H9 (cell line): ENCODE results near the gene SPATS2. TPM values are rescaled to one million over a fixed set of nuclear protein-coding genes. Genes with fewer than 3 reads are reported as not detected.

ENCODE experiments used
- DNase-seq: peaks from one replicate; pipeline ENCODE4 v3.0.0-alpha.2; 2017
- H2AFZ ChIP-seq: one replicate; pipeline ENCODE4 v1.6.1; 2013; ENCODE audit warnings: mild to moderate bottlenecking, low read length, control low read depth, moderate library complexity
- H2AK5ac ChIP-seq: 2 replicates; pipeline ENCODE4 v1.6.1; 2013; ENCODE audit warnings: low read length, control low read depth, mixed read lengths; ENCODE audit not compliant: insufficient read length
- H2BK120ac ChIP-seq: one replicate; pipeline ENCODE4 v1.6.1; 2013; ENCODE audit warnings: low read depth, mild to moderate bottlenecking, low read length, control low read depth, inconsistent platforms; ENCODE audit not compliant: poor library complexity, severe bottlenecking
- H2BK12ac ChIP-seq: 2 replicates; pipeline ENCODE4 v1.6.1; 2013; ENCODE audit warnings: low read length, control low read depth, mixed read lengths, low read depth; ENCODE audit not compliant: insufficient read length
- H2BK15ac ChIP-seq: 2 replicates; pipeline ENCODE4 v1.6.1; 2013; ENCODE audit warnings: low read depth, low read length, control low read depth
- H2BK20ac ChIP-seq: one replicate; pipeline ENCODE4 v1.6.1; 2013; ENCODE audit warnings: low read depth, mild to moderate bottlenecking, low read length, control low read depth, inconsistent platforms; ENCODE audit not compliant: poor library complexity, severe bottlenecking
- H2BK5ac ChIP-seq: 2 replicates; pipeline ENCODE4 v1.6.1; 2013; ENCODE audit warnings: low read length, control low read depth, mixed read lengths; ENCODE audit not compliant: insufficient read length
- H3K14ac ChIP-seq: 2 replicates; pipeline ENCODE4 v1.6.1; 2013; ENCODE audit warnings: low read length, control low read depth; ENCODE audit not compliant: insufficient read depth
- H3K18ac ChIP-seq: 2 replicates; pipeline ENCODE4 v1.6.1; 2013; ENCODE audit warnings: low read depth, mild to moderate bottlenecking, mixed read lengths, low read length, control low read depth; ENCODE audit not compliant: insufficient read length
- H3K23ac ChIP-seq: 2 replicates; pipeline ENCODE4 v1.6.1; 2013; ENCODE audit warnings: low read length, control low read depth, mixed read lengths, low read depth; ENCODE audit not compliant: insufficient read length
- H3K23me2 ChIP-seq: 2 replicates; pipeline ENCODE4 v1.6.1; 2013; ENCODE audit warnings: low read depth, mild to moderate bottlenecking, mixed read lengths, low read length, control low read depth; ENCODE audit not compliant: insufficient read length, poor library complexity, severe bottlenecking
- H3K27ac ChIP-seq: 2 replicates; pipeline ENCODE4 v1.5.1; 2013; ENCODE audit warnings: low read length, control low read depth, mixed read lengths, low read depth; ENCODE audit not compliant: insufficient read length
- H3K27me3 ChIP-seq: 2 replicates; pipeline ENCODE4 v1.6.1; 2013; ENCODE audit warnings: low read length, control low read depth, inconsistent platforms; ENCODE audit not compliant: insufficient read depth
- H3K4ac ChIP-seq: 2 replicates; pipeline ENCODE4 v1.6.1; 2013; ENCODE audit warnings: low read depth, mild to moderate bottlenecking, control low read depth, inconsistent platforms, low read length, moderate library complexity
- H3K4me1 ChIP-seq: 2 replicates; pipeline ENCODE4 v1.6.1; 2013; ENCODE audit warnings: low read length, control low read depth, inconsistent platforms; ENCODE audit not compliant: insufficient read depth
- H3K4me2 ChIP-seq: 2 replicates; pipeline ENCODE4 v1.6.1; 2013; ENCODE audit warnings: low read length, control low read depth, mixed read lengths; ENCODE audit not compliant: insufficient read length, insufficient read depth
- H3K56ac ChIP-seq: 2 replicates; pipeline ENCODE4 v1.6.1; 2013; ENCODE audit warnings: low read depth, mild to moderate bottlenecking, mixed read lengths, low read length, control low read depth; ENCODE audit not compliant: insufficient read length
- H3K79me1 ChIP-seq: 2 replicates; pipeline ENCODE4 v1.6.1; 2013; ENCODE audit warnings: low read depth, mild to moderate bottlenecking, moderate library complexity, low read length, control low read depth, inconsistent platforms; ENCODE audit not compliant: insufficient read depth, poor library complexity, severe bottlenecking
- H3K79me2 ChIP-seq: 2 replicates; pipeline ENCODE4 v1.6.1; 2013; ENCODE audit warnings: low read length, control low read depth, inconsistent platforms; ENCODE audit not compliant: insufficient read depth
- H3K9ac ChIP-seq: 2 replicates; pipeline ENCODE4 v1.6.1; 2013; ENCODE audit warnings: low read length, control low read depth, mixed read lengths; ENCODE audit not compliant: insufficient read length; ENCODE audit errors: extremely low read depth
- H3K9me3 ChIP-seq: one replicate; pipeline ENCODE4 v1.6.1; 2013; ENCODE audit warnings: low read depth, low read length, inconsistent platforms; ENCODE audit not compliant: control insufficient read depth
- H3T11ph ChIP-seq: one replicate; pipeline ENCODE4 v1.6.1; 2013; ENCODE audit warnings: mild to moderate bottlenecking, low read length, control low read depth, inconsistent platforms
- H4K20me1 ChIP-seq: one replicate; pipeline ENCODE4 v1.6.1; 2013; ENCODE audit not compliant: control insufficient read depth, insufficient read length, insufficient read depth
- H4K5ac ChIP-seq: 2 replicates; pipeline ENCODE4 v1.6.1; 2013; ENCODE audit warnings: low read depth, mild to moderate bottlenecking, mixed read lengths, low read length, control low read depth; ENCODE audit not compliant: insufficient read length
- H4K8ac ChIP-seq: replicated peaks from 2 replicates; pipeline ENCODE4 v1.6.1; 2013; ENCODE audit warnings: low read length, control low read depth, mixed read lengths, low read depth; ENCODE audit not compliant: insufficient read length
- H4K91ac ChIP-seq: 2 replicates; pipeline ENCODE4 v1.6.1; 2013; ENCODE audit warnings: low read depth, mild to moderate bottlenecking, moderate library complexity, mixed read lengths, low read length, control low read depth; ENCODE audit not compliant: insufficient read length
- H3K27ac Mint-ChIP-seq, 3 experiments: 2 replicates in 2 of 3; 3 replicates in 1 of 3; pipeline ENCODE4 v1.8.0; 2020 to 2021; ENCODE audit warnings: mixed read lengths in 3 of 3, mild to moderate bottlenecking in 1 of 3, moderate library complexity in 1 of 3
- H3K27me3 Mint-ChIP-seq: 2 replicates; pipeline ENCODE4 v1.8.0; 2021; ENCODE audit warnings: low read depth, mild to moderate bottlenecking, moderate library complexity, mixed read lengths
- H3K36me3 Mint-ChIP-seq, 3 experiments: 2 replicates in 2 of 3; 3 replicates in 1 of 3; pipeline ENCODE4 v1.8.0; 2020 to 2021; ENCODE audit warnings: low read depth in 3 of 3, mixed read lengths in 3 of 3; ENCODE audit not compliant: insufficient read depth in 1 of 3
- H3K4me1 Mint-ChIP-seq, 2 experiments: 2 replicates each; pipeline ENCODE4 v1.8.0; 2020; ENCODE audit warnings: mixed read lengths in 2 of 2
- H3K4me3 Mint-ChIP-seq, 2 experiments: 2 replicates in 1 of 2; 3 replicates in 1 of 2; pipeline ENCODE4 v1.8.0; 2020 to 2021; ENCODE audit warnings: mild to moderate bottlenecking in 2 of 2, mixed read lengths in 2 of 2, moderate library complexity in 1 of 2
- H3K9me3 Mint-ChIP-seq, 2 experiments: 2 replicates in 1 of 2; 3 replicates in 1 of 2; pipeline ENCODE4 v1.8.0; 2020; ENCODE audit warnings: mild to moderate bottlenecking in 2 of 2, mixed read lengths in 2 of 2, moderate library complexity in 1 of 2
- WGBS: extraction: QIAGEN DNeasy Blood & Tissue Kit; methylation state at CpG from one replicate; pipeline ENCODE4 v1.1.7; 2013; ENCODE audit warnings: missing lambda C conversion rate, low lambda C conversion rate, mixed read lengths; ENCODE audit not compliant: insufficient read length; ENCODE audit errors: extremely low coverage; 5-methylcytosine and 5-hydroxymethylcytosine counted together
- total RNA-seq: library from RNA; stranded (reverse); gene quantifications from 2 replicates; pipeline ENCODE4 v1.2.1, GENCODE V29; 2021
- TF ChIP-seq, protein P1 (sequence below): fragments of 200-600 bp; sonication (generic); conservative IDR thresholded peaks from 3 replicates; pipeline ENCODE4 v1.8.0; 2021; ENCODE audit warnings: antibody characterized with exemption, mild to moderate bottlenecking

SPATS2 gene
- total RNA-seq, 1 experiment from 2014 or later, result 17.1 TPM

DNA sequence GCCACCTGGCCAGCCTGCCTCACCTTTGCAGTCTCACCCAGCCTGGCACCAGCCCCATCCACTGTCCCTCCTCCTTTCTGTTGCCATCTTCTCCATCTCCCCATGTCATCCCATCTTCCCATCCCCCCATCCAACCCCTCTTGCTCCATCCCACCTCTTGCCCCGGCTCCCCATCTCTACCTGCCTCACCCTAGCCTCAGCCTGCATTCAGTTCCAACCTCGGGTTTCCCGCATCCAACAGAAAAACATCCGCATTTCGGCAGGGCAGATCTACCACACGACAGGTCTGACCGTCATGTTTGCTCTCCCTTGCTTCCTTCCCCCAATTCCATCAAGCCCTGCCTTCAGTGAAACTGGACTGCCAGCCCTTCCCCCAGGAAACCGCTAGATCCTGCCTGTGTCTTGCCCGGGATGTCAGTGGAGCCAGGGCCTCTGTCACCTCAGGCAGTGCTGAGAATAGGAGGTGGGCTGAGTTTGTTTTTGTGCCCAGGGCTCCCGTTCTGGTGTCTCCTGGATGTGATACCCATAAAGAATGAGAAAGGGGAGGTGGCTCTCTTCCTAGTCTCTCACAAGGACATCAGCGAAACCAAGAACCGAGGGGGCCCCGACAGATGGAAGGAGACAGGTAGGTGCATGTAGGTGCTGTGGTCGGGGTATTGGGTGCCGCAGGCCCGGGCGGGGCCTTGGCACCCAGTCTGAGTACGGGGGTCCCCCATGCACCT, 174.0 kb downstream of the SPATS2 start:
- Histone ChIP-seq H3K9ac (no peak overlapping the region), H3K23me2 (peaks cover 14% of the 10 kb centered on the region), H3T11ph (no peak overlapping the region), H4K20me1 (no peaks in the 10 kb centered on the region), H3K4me2 (no peak overlapping the region), H3K56ac (no peak overlapping the region), H4K91ac (no peak overlapping the region), H3K23ac (no peak overlapping the region), H3K18ac (no peak overlapping the region), H2BK15ac (no peak overlapping the region), H2BK12ac (no peak overlapping the region), H2BK120ac (no peak overlapping the region), H3K79me2 (no peaks in the 10 kb centered on the region), H3K27ac (no peak overlapping the region), H4K5ac (no peak overlapping the region), H2BK20ac (no peak overlapping the region), H2BK5ac (no peak overlapping the region), H4K8ac (no peak overlapping the region), H3K14ac (no peak overlapping the region), H3K79me1 (no peaks in the 10 kb centered on the region), H3K4ac (no peak overlapping the region), H3K27me3 (peaks cover 62% of the 10 kb centered on the region), H3K4me1 (no peaks in the 10 kb centered on the region; the same call in 1 of the 2 replicates), H2AK5ac (no peak overlapping the region), H2AFZ (no peak overlapping the region), H3K9me3 (no peaks in the 10 kb centered on the region)
- H3K4me1 Mint-ChIP-seq, result peaks cover 20 to 42% of the 10 kb centered on the region in 2 experiments
- peaks cover 96% of the 10 kb centered on the region for H3K27me3 Mint-ChIP-seq
- WGBS, result no CpG with 5 or more reads among the region's 18 CpGs
- no peak overlapping the region for H3K27ac Mint-ChIP-seq
- no peak overlapping the region; a peak in 1 of 5 replicates for H3K4me3 Mint-ChIP-seq
- DNase-seq, result no peak
- H3K36me3 Mint-ChIP-seq, result no peaks in the 10 kb centered on the region
- H3K9me3 Mint-ChIP-seq, result no peaks in the 10 kb centered on the region; a peak in 1 of 5 replicates
- TF ChIP-seq, protein P1, sequence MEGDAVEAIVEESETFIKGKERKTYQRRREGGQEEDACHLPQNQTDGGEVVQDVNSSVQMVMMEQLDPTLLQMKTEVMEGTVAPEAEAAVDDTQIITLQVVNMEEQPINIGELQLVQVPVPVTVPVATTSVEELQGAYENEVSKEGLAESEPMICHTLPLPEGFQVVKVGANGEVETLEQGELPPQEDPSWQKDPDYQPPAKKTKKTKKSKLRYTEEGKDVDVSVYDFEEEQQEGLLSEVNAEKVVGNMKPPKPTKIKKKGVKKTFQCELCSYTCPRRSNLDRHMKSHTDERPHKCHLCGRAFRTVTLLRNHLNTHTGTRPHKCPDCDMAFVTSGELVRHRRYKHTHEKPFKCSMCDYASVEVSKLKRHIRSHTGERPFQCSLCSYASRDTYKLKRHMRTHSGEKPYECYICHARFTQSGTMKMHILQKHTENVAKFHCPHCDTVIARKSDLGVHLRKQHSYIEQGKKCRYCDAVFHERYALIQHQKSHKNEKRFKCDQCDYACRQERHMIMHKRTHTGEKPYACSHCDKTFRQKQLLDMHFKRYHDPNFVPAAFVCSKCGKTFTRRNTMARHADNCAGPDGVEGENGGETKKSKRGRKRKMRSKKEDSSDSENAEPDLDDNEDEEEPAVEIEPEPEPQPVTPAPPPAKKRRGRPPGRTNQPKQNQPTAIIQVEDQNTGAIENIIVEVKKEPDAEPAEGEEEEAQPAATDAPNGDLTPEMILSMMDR, result no peak
